Measurements from ENCODE around the gene PPP2R3A.
"Not testable (repeated sequence)": the region's sequence is repeated elsewhere in the genome, so short reads cannot be mapped to it uniquely, and the experiment has no call there.

The PPP2R3A gene

GRCh38 chr3:135965506-135966270, at the start of gene PPP2R3A:
Gene PPP2R3A (plus strand): TSS chr3:135965728. CDS start chr3:136001499, 35,771 bp downstream.
- DNase-seq = peak; percentile 78

DNA sequence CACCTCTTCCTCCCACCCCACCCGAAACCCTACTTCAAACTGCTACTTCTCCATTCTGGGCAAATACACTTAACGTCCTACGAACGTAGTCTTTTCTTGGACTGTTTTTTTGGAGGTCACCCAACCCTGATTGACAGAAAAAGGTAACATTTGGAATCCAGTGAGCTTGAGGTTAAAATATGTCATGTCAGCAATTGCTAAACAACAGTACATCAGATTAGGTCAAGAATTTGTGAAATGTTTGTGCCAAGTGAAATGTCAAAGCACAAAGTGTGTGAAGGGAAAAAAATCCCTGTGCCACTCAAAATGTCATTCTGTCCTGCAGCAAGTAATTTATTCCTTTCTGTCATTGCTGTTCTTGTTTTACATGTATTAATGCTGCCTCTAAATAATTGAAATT, 49.2 kb upstream of the PPP2R3A start:
- no peak for DNase-seq

DNA sequence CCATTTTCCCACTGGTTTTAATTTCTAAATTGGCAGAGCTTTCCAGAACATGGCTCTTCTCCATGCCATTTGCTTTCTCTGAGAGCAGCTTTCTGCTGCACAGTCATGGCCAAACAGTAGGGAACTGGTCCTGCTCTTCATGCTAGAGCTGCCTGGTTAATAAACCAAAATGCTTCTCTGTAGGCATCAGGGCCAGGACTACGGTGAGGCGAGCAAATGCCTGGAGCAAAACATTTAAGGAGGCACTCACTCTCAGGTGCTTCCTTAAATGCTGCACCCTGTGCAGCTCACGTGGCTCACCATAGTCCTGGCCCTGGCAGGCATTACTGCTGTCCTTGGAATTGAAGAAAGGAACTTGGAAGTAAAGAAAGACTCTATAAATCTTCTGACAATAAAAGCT, 48.5 kb upstream of the PPP2R3A start:
- DNase-seq = no peak

- DNase-seq = no peak
Observed at GRCh38 chr3:135917927-135918597, 47.5 kb upstream of the PPP2R3A start.

GRCh38 chr3:135918600-135918999, 46.9 kb upstream of the PPP2R3A start:
- DNase-seq = no peak

- no peak for DNase-seq
Observed at GRCh38 chr3:135920275-135920674, 45.3 kb upstream of the PPP2R3A start.

DNA sequence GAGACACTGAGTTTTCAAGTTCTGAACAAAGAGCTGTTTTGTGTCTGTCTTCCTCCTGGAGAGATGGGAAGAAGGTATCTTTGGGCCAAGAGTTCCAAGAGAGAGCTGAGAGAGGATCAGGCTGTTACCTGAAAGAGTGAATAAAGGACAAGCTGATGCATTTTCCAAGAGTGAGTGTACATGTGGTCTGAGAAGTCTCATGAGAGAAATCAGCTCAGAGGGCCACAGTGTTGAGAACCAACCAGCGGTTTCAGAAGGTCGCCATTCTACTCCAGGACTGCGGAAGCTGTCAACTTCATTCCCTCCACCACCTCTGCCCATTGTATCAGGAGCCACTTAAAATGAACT, 42.7 kb upstream of the PPP2R3A start:
- DNase-seq = no peak

- no peak for DNase-seq
Observed at GRCh38 chr3:135924506-135924905, 41.0 kb upstream of the PPP2R3A start.

- DNase-seq = no peak
Observed at GRCh38 chr3:135926664-135927063, 38.9 kb upstream of the PPP2R3A start.

DNA sequence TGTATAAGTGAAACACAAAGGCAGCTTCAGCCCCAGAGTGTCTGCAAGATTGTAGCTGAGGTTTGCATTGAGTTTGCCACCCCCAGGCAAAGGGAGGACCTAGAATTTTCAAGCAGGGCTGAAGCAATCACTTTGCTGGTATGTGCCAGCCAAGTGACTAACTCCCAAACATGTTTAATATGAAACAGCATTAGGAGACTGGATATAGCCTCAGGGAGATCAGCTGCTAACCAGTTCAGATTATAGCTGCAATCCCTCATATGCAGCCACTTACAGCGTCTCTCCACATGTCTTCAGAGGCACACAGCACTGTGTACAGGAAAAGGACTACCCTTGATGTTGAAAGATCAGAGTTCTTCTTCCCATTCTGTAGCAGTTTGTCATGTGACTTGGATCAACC, 38.4 kb upstream of the PPP2R3A start:
- DNase-seq = no peak

- DNase-seq = no peak
Observed at GRCh38 chr3:135929670-135930069, 35.9 kb upstream of the PPP2R3A start.

DNA sequence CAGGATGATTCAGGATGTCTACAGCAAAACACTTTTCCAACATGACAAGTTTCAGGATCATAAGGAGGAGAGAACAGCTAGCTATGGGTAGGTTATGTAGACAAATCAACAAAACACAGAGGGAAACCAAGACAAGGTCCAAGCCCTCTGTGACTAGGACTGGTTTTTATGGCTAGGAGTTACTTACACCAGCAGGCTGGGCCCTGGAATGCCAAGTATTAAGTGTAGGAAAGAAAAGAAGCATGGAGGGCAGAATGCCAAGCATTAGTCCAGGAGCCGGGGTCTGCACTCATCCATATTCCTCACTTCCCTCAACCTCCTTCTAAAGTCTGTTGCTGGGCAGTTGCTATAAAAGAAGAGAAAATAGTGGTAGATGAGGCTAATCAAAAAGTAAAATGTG, 35.3 kb upstream of the PPP2R3A start:
- DNase-seq = no peak

GRCh38 chr3:135935171-135935570, 30.4 kb upstream of the PPP2R3A start:
- not testable (repeated sequence) for DNase-seq

GRCh38 chr3:135937766-135938165, 27.8 kb upstream of the PPP2R3A start:
- not testable (repeated sequence) for DNase-seq

DNA sequence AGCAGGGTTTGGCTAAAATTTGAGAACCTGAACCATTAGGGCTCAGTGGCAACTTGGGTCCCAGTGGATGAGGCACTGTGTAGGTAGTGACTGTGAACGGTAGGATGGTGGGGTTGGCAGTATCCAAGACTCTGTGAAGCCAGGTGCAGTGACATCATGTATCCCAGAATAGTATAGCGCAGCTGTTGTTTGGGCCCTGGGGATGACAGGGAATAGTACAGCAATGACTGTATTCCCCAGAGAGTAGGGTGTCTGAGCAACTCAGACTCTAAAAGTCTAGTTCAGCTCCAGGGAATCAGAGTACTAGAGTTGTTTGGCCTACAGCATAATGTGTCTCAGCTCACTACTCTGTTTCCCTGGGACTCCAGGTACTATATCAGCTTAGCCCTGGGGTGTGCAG, 20.7 kb upstream of the PPP2R3A start:
- no peak for DNase-seq

DNA sequence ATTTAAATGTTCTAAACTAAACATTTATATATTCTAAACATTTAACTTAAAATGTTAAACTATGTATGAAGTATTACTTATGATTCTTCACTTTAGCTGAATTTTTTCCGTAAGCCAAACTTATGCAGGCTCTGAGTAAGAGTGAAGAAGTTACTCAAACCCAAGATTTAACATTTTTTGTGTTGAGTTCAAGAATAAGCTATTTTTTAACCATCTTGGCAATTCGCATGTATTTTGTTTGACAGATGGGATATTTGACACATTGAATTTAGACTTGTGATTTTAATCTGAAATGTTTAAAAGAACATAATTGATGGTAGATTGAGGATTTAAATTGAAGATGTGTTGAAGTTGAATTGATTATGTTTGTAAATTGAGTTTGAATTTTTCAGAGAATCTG, 14.6 kb upstream of the PPP2R3A start:
- DNase-seq = no peak

GRCh38 chr3:135964160-135964955, 1.2 kb upstream of the PPP2R3A start:
- no peak for DNase-seq

GRCh38 chr3:135965129-135965505, 411 bp upstream of the PPP2R3A start:
- DNase-seq = no peak

- DNase-seq = no peak
Observed at GRCh38 chr3:135966271-135966961, 888 bp downstream of the PPP2R3A start.

DNA sequence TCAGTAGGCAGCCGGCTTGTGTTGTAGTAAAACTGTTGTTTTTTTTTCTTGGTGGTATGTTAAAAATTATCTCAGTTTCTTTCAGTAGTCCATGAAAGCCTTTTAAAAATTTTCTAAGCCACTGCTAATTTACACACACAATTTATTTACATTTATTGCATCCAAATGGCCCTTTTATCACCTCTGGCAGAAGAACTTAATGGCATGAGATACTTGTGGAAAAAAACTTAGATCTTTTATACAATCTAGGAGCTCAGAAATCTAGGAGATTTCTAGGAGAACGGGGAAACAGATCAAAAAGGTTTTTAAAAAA, 1.4 kb downstream of the PPP2R3A start:
- no peak for DNase-seq

DNA sequence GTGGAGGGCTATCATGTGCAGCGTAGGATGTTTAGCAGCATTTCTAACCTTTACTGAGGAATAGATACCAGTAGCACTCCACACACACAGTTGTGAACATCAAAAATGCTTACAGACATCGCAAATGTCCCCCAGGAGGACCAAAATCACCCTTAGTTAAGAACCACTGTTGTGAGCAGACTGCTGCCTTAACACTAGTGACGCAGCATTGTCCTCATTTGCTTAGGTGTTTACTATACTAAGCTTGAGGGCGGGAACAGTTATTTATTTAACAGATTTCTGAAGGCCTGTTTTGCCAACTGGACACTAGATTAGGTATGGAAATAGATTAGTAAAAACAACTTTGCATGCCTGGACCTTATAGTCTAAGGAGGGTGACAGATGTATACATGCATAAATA, 2.3 kb downstream of the PPP2R3A start:
- no peak for DNase-seq

- no peak for DNase-seq
Observed at GRCh38 chr3:135970506-135971116, 5.1 kb downstream of the PPP2R3A start.

- DNase-seq = no peak
Observed at GRCh38 chr3:135973841-135974240, 8.3 kb downstream of the PPP2R3A start.

All from CD4-positive, alpha-beta T cell treated with Interleukin-10 for 1 hour (primary cell).